Measurements from ENCODE around the gene UROC1. TPM values are rescaled to one million over a fixed set of nuclear protein-coding genes. Genes with fewer than 3 reads are reported as not detected.

The UROC1 gene
- total RNA-seq, 2 experiments from 2014 or later = 0.09 TPM; not detected in 1

GRCh38 chr3:126494204-126494969, 23.2 kb downstream of the UROC1 start:
- Histone ChIP-seq H3K36me3 (ENCODE audit: insufficient read depth, low read length) (no peaks in the 10 kb centered on the region), H3K4me2 (ENCODE audit: low read length) (peak overlapping the region; percentile 31), H3K4me3 (ENCODE audit: low read depth, low read length, poor library complexity, severe bottlenecking) (no peak overlapping the region), H3K9me3 (ENCODE audit: low read length) (no peaks in the 10 kb centered on the region), H3K79me2 (ENCODE audit: insufficient read depth, low read depth, low read length) (no peaks in the 10 kb centered on the region), H3K9me2 (ENCODE audit: insufficient read depth, low read length) (no peaks in the 10 kb centered on the region), H3K27ac (ENCODE audit: low read depth, low read length, poor library complexity, severe bottlenecking) (no peak overlapping the region), H3K4me1 (ENCODE audit: insufficient read depth, low read length, poor library complexity, severe bottlenecking) (peaks cover 42% of the 10 kb centered on the region), H2AFZ (ENCODE audit: low read length) (no peak overlapping the region), H4K20me1 (ENCODE audit: insufficient read depth, low read length) (no peaks in the 10 kb centered on the region)
- BruUV-seq (replicated peaks) = no TSS peak
- intact Hi-C loops (cut with micrococcal nuclease; ENCODE audit: unreplicated experiment) = no loop called here
- ChIA-PET CTCF (ENCODE audit: unreplicated experiment) (interaction anchor here (0.5 kb wide), 1 partner anchor 785 kb away, joined by 3 read pairs; no protein-coding TSS in a partner anchor), POLR2A (interaction anchor here (0.7 to 1.1 kb wide), 2 partner anchors 12 to 416 kb away, joined by 3 read pairs; no protein-coding TSS in a partner anchor)
- no peak for TF ChIP-seq EZH2phosphoT487 (IDR thresholded peaks at IDR 0.05; ENCODE audit: borderline replicate concordance, low read depth, low read length)
- no peak for TF ChIP-seq CTCF (conservative IDR thresholded peaks at IDR 0.05; ENCODE audit: low read length)
- DNase-seq (ENCODE audit: low spot score) = peak; percentile 11

- intact Hi-C loops (cut with micrococcal nuclease; ENCODE audit: unreplicated experiment) = loop anchor here (1.0 kb wide), 1 partner anchor 462 kb away; no protein-coding TSS in a partner anchor
- peak; percentile 71 for DNase-seq (ENCODE audit: low spot score)
- ChIA-PET POLR2A (interaction anchor here (0.7 to 1.1 kb wide), 2 partner anchors 12 to 415 kb away, joined by 3 read pairs; no protein-coding TSS in a partner anchor), CTCF (ENCODE audit: unreplicated experiment) (interaction anchor here (0.5 kb wide), 1 partner anchor 786 kb away, joined by 3 read pairs; no protein-coding TSS in a partner anchor)
- peaks cover 37% of the 10 kb centered on the region for H3K4me1 ChIP-seq (ENCODE audit: insufficient read depth, low read length, poor library complexity, severe bottlenecking)
- H3K36me3 ChIP-seq (ENCODE audit: insufficient read depth, low read length) = no peaks in the 10 kb centered on the region
- no peak overlapping the region for H3K27ac ChIP-seq (ENCODE audit: low read depth, low read length, poor library complexity, severe bottlenecking)
- TF ChIP-seq CTCF (conservative IDR thresholded peaks at IDR 0.05; ENCODE audit: low read length) (no peak), EZH2phosphoT487 (IDR thresholded peaks at IDR 0.05; ENCODE audit: borderline replicate concordance, low read depth, low read length) (no peak)
- H3K9me3 ChIP-seq (ENCODE audit: low read length) = no peaks in the 10 kb centered on the region
- no peak overlapping the region for H3K4me3 ChIP-seq (ENCODE audit: low read depth, low read length, poor library complexity, severe bottlenecking)
- H4K20me1 ChIP-seq (ENCODE audit: insufficient read depth, low read length) = no peaks in the 10 kb centered on the region
- H2AFZ ChIP-seq (ENCODE audit: low read length) = no peak overlapping the region
- H3K4me2 ChIP-seq (ENCODE audit: low read length) = peak overlapping the region; percentile 31
- no TSS peak for BruUV-seq (replicated peaks)
- H3K9me2 ChIP-seq (ENCODE audit: insufficient read depth, low read length) = no peaks in the 10 kb centered on the region
- no peaks in the 10 kb centered on the region for H3K79me2 ChIP-seq (ENCODE audit: insufficient read depth, low read depth, low read length)
These were observed 23.8 kb downstream of the UROC1 start for GRCh38 chr3:126493739-126494138.

- CTCF ChIA-PET (ENCODE audit: unreplicated experiment) = no interaction called here
- Histone ChIP-seq H3K4me1 (ENCODE audit: insufficient read depth, low read length, poor library complexity, severe bottlenecking) (peaks cover 30% of the 10 kb centered on the region), H3K9me3 (ENCODE audit: low read length) (no peaks in the 10 kb centered on the region), H3K27ac (ENCODE audit: low read depth, low read length, poor library complexity, severe bottlenecking) (no peak overlapping the region), H4K20me1 (ENCODE audit: insufficient read depth, low read length) (no peaks in the 10 kb centered on the region), H3K9me2 (ENCODE audit: insufficient read depth, low read length) (no peaks in the 10 kb centered on the region), H3K36me3 (ENCODE audit: insufficient read depth, low read length) (no peaks in the 10 kb centered on the region), H3K79me2 (ENCODE audit: insufficient read depth, low read depth, low read length) (no peaks in the 10 kb centered on the region), H2AFZ (ENCODE audit: low read length) (no peak overlapping the region), H3K4me3 (ENCODE audit: low read depth, low read length, poor library complexity, severe bottlenecking) (no peak overlapping the region), H3K4me2 (ENCODE audit: low read length) (peak overlapping the region; percentile 30; the same call in 1 of the 2 replicates)
- POLR2A ChIA-PET = no interaction called here
- TF ChIP-seq CTCF (conservative IDR thresholded peaks at IDR 0.05; ENCODE audit: low read length) (no peak), EZH2phosphoT487 (IDR thresholded peaks at IDR 0.05; ENCODE audit: borderline replicate concordance, low read depth, low read length) (no peak)
- BruUV-seq (replicated peaks) = no TSS peak
- DNase-seq (ENCODE audit: low spot score) = no peak
- intact Hi-C loops (cut with micrococcal nuclease; ENCODE audit: unreplicated experiment) = loop anchor here (1.0 kb wide), 1 partner anchor 462 kb away; no protein-coding TSS in a partner anchor
These were observed 24.5 kb downstream of the UROC1 start for GRCh38 chr3:126493051-126493450.

All from OCI-LY7 (cell line).